ENCODE results near the gene TMEM150C. TPM values are rescaled to one million over a fixed set of nuclear protein-coding genes. Genes with fewer than 3 reads are reported as not detected.

Gene TMEM150C
- 0.07 and 0.26 TPM in 2 replicates for total RNA-seq (2014; rRNA removed; shearing (Covaris generic))
- 0.04 TPM in 1 of 2 replicates, not detected in the other for polyA plus RNA-seq (2014; cell fraction: nucleus; rRNA removed)

- DNase-seq (ENCODE audit: extremely low read depth, low read depth): peak; percentile 1
Observed at GRCh38 chr4:82561786-82562563, at the start of gene TMEM150C. Gene TMEM150C, minus strand, starts transcription at chr4:82561988. Its CDS starts 57,331 bp downstream, at chr4:82504657.

GRCh38 chr4:82611527-82611926, 49.7 kb upstream of the TMEM150C start:
- DNase-seq (ENCODE audit: extremely low read depth, low read depth): no peak

GRCh38 chr4:82610041-82610440, 48.3 kb upstream of the TMEM150C start:
- no peak for DNase-seq (ENCODE audit: extremely low read depth, low read depth)

- no peak for DNase-seq (ENCODE audit: extremely low read depth, low read depth)
Observed at GRCh38 chr4:82606622-82607021, 44.8 kb upstream of the TMEM150C start.

- no peak for DNase-seq (ENCODE audit: extremely low read depth, low read depth)
Observed at GRCh38 chr4:82604522-82604921, 42.7 kb upstream of the TMEM150C start.

- no peak for DNase-seq (ENCODE audit: extremely low read depth, low read depth)
Observed at GRCh38 chr4:82601242-82602015, 39.6 kb upstream of the TMEM150C start.

- no peak for DNase-seq (ENCODE audit: extremely low read depth, low read depth)
Observed at GRCh38 chr4:82599336-82599735, 37.5 kb upstream of the TMEM150C start.

- no peak for DNase-seq (ENCODE audit: extremely low read depth, low read depth)
Observed at GRCh38 chr4:82594456-82594855, 32.7 kb upstream of the TMEM150C start.

GRCh38 chr4:82593411-82593810, 31.6 kb upstream of the TMEM150C start:
- no peak for DNase-seq (ENCODE audit: extremely low read depth, low read depth)

GRCh38 chr4:82592639-82593038, 30.9 kb upstream of the TMEM150C start:
- DNase-seq (ENCODE audit: extremely low read depth, low read depth): no peak

- no peak for DNase-seq (ENCODE audit: extremely low read depth, low read depth)
Observed at GRCh38 chr4:82591592-82591991, 29.8 kb upstream of the TMEM150C start.

- DNase-seq (ENCODE audit: extremely low read depth, low read depth): no peak
Observed at GRCh38 chr4:82589756-82590155, 28.0 kb upstream of the TMEM150C start.

- no peak for DNase-seq (ENCODE audit: extremely low read depth, low read depth)
Observed at GRCh38 chr4:82588771-82589270, 27.0 kb upstream of the TMEM150C start.

- DNase-seq (ENCODE audit: extremely low read depth, low read depth): no peak
Observed at GRCh38 chr4:82587826-82588540, 26.2 kb upstream of the TMEM150C start.

GRCh38 chr4:82585690-82586435, 24.1 kb upstream of the TMEM150C start:
- no peak for DNase-seq (ENCODE audit: extremely low read depth, low read depth)

GRCh38 chr4:82584931-82585330, 23.1 kb upstream of the TMEM150C start:
- DNase-seq (ENCODE audit: extremely low read depth, low read depth): no peak

GRCh38 chr4:82583897-82584587, 22.3 kb upstream of the TMEM150C start:
- no peak for DNase-seq (ENCODE audit: extremely low read depth, low read depth)

- DNase-seq (ENCODE audit: extremely low read depth, low read depth): no peak
Observed at GRCh38 chr4:82579932-82580331, 18.1 kb upstream of the TMEM150C start.

GRCh38 chr4:82578935-82579334, 17.1 kb upstream of the TMEM150C start:
- no peak for DNase-seq (ENCODE audit: extremely low read depth, low read depth)

GRCh38 chr4:82577451-82577850, 15.7 kb upstream of the TMEM150C start:
- DNase-seq (ENCODE audit: extremely low read depth, low read depth): no peak
